Neural cell (in vitro differentiated cells): Measurements from ENCODE around the gene AMZ1.

ENCODE experiments used
- EZH2 ChIP-seq: fragments of 200-600, 300-800 bp; shearing (Covaris generic), sonication (generic); IDR thresholded peaks from 2 replicates; pipeline ENCODE4 v1.6.1; 2014; ENCODE audit warnings: antibody characterized with exemption, low read length, borderline replicate concordance, mild to moderate bottlenecking; ENCODE audit not compliant: insufficient read depth, poor library complexity, severe bottlenecking
- POLR2AphosphoS5 ChIP-seq: IDR thresholded peaks from 2 replicates; pipeline ENCODE4 v1.6.1; 2012
- RAD21 ChIP-seq: fragments of 450-650 bp; conservative IDR thresholded peaks from 2 replicates; pipeline ENCODE4 v1.6.1; 2014; ENCODE audit warnings: antibody characterized with exemption, mild to moderate bottlenecking, moderate library complexity
- TF ChIP-seq, protein P1 (sequence below): fragments of 450-650 bp; IDR thresholded peaks from 2 replicates; pipeline ENCODE4 v1.5.1; 2014; ENCODE audit warnings: antibody characterized with exemption, mild to moderate bottlenecking, moderate library complexity; ENCODE audit not compliant: poor library complexity, severe bottlenecking

DNA sequence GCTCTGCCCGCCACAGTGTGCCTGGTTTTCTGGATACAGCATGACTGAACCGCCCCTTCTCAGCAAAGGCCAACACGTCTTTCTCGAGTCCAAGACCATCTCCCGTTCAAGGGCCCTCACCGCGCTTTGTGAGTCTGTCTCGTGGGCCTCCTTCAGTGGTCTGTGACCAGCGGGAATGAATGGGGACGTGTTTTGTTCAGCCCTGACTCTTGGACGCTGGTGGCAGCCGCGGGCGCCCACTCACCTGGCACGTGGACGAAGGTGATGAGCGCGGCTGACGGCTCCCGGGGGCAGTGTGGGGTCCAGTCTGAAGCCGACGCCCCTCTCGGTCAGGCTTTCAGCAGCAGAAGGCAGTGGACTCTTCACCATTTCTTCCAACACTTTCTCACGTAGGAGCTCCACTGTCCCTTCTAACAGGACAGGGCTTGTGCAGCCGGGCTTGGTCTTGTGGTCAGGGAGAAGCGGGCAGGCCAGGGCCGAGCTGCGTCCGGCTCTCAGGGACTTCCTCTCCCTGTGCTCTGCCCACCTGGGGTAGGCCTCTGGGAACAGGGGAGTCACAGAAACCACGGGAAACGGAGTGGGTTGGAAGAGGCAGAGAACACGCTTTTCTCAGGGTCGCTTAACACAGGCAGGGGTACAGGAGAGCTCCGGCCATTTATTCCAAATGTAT is 30.4 kb downstream of the AMZ1 start:
- TF ChIP-seq, protein P1, sequence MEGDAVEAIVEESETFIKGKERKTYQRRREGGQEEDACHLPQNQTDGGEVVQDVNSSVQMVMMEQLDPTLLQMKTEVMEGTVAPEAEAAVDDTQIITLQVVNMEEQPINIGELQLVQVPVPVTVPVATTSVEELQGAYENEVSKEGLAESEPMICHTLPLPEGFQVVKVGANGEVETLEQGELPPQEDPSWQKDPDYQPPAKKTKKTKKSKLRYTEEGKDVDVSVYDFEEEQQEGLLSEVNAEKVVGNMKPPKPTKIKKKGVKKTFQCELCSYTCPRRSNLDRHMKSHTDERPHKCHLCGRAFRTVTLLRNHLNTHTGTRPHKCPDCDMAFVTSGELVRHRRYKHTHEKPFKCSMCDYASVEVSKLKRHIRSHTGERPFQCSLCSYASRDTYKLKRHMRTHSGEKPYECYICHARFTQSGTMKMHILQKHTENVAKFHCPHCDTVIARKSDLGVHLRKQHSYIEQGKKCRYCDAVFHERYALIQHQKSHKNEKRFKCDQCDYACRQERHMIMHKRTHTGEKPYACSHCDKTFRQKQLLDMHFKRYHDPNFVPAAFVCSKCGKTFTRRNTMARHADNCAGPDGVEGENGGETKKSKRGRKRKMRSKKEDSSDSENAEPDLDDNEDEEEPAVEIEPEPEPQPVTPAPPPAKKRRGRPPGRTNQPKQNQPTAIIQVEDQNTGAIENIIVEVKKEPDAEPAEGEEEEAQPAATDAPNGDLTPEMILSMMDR = no peak
- no peak for TF ChIP-seq RAD21
- TF ChIP-seq EZH2 = no peak
- TF ChIP-seq POLR2AphosphoS5 = no peak
